Gastrocnemius medialis (tissue), 4 donors: Measurements from ENCODE around the gene ARIH1. TPM values are rescaled to one million over a fixed set of nuclear protein-coding genes. Genes with fewer than 3 reads are reported as not detected.

ENCODE experiments used
- ATAC-seq, 2 donors: fragments of 150-250 bp; one replicate each; pipeline ENCODE4 v1.9.1; 2016
- DNase-seq, 2 donors: peaks; one replicate each; pipeline ENCODE4 v3.0.0-alpha.2; 2019
- H3K27ac ChIP-seq, 4 donors: fragments of 200-600 bp; sonication (generic); 1 replicate in 1 of 4; 2 replicates in 3 of 4; pipeline ENCODE4 v1.5.1; 2016 to 2018; ENCODE audit warnings: mild to moderate bottlenecking in 2 of 4, moderate library complexity in 1 of 4
- H3K27me3 ChIP-seq, 3 donors: fragments of 200-600 bp; sonication (generic) in 2 of 3; 1 replicate in 1 of 3; 2 replicates in 2 of 3; pipeline versions ENCODE4 v1.5.1 to v1.6.0; 2016 to 2019; ENCODE audit warnings: mild to moderate bottlenecking in 1 of 3, moderate library complexity in 1 of 3
- H3K36me3 ChIP-seq, 2 donors: fragments of 200-600 bp; sonication (generic) in 1 of 2; one replicate each; pipeline ENCODE4 v1.5.1; 2017 to 2018
- H3K4me1 ChIP-seq, 2 donors: fragments of 200-600 bp; sonication (generic) in 1 of 2; one replicate each; pipeline ENCODE4 v1.5.1; 2016 to 2017; ENCODE audit warnings: mild to moderate bottlenecking in 2 of 2
- H3K4me3 ChIP-seq, 4 donors: fragments of 200-600 bp; sonication (generic) in 3 of 4; 1 replicate in 1 of 4; 2 replicates in 3 of 4; pipeline ENCODE4 v1.5.1; 2016 to 2019; ENCODE audit warnings: mild to moderate bottlenecking in 2 of 4
- H3K9me3 ChIP-seq, 3 donors: fragments of 200-600 bp; sonication (generic) in 2 of 3; 1 replicate in 1 of 3; 2 replicates in 2 of 3; pipeline ENCODE4 v1.5.1; 2016 to 2019
- POLR2A ChIP-seq, 2 donors: fragments of 450-650 bp; IDR thresholded peaks; one replicate each; pipeline ENCODE4 v1.6.1; 2017; ENCODE audit warnings: antibody characterized with exemption in 2 of 2, mild to moderate bottlenecking in 2 of 2, moderate library complexity in 2 of 2
- in situ Hi-C, 4 donors: fragments of 200-750 bp; cut with MboI; loops; one replicate each; pipeline versions ENCODE4 v1.15.0 to v1.8.0; 2017; ENCODE audit warnings: low sequenced_read_pairs in 4 of 4
- intact Hi-C: fragments of 100-400 bp; cut with DNase I; formaldehyde crosslinking; loops from one replicate; pipeline ENCODE4 v1.15.1; 2023; ENCODE audit warnings: low total_unique reads
- total RNA-seq, 4 donors: library from RNA; depleted of rRNA; stranded (reverse); fragments of >200 nt; gene quantifications; one replicate each; pipeline versions ENCODE4 v1.1.0 to v1.2.3, GENCODE V29; 2016
- TF ChIP-seq, protein P1 (sequence below), 5 experiments: fragments of 450-650 bp in 3 of 5; fragments of 200-600 bp in 2 of 5; sonication (generic) in 2 of 5; IDR thresholded peaks in 4 of 5; conservative IDR thresholded peaks in 1 of 5; 1 replicate in 4 of 5; 2 replicates in 1 of 5; pipeline ENCODE4 v1.5.1; 2016 to 2019; ENCODE audit warnings: antibody characterized with exemption in 5 of 5, mild to moderate bottlenecking in 3 of 5, moderate library complexity in 3 of 5

The ARIH1 gene
- total RNA-seq, 4 donors from 2014 or later, result 46.3 to 85.6 (median 68.3) TPM

GRCh38 chr15:72488558-72488957, 14.4 kb downstream of the ARIH1 start:
- H3K27me3 ChIP-seq, result no peaks in the 10 kb centered on the region
- DNase-seq (no peak), ATAC-seq (no peak)
- H3K36me3 ChIP-seq, result no peaks in the 10 kb centered on the region
- TF ChIP-seq, protein P1, sequence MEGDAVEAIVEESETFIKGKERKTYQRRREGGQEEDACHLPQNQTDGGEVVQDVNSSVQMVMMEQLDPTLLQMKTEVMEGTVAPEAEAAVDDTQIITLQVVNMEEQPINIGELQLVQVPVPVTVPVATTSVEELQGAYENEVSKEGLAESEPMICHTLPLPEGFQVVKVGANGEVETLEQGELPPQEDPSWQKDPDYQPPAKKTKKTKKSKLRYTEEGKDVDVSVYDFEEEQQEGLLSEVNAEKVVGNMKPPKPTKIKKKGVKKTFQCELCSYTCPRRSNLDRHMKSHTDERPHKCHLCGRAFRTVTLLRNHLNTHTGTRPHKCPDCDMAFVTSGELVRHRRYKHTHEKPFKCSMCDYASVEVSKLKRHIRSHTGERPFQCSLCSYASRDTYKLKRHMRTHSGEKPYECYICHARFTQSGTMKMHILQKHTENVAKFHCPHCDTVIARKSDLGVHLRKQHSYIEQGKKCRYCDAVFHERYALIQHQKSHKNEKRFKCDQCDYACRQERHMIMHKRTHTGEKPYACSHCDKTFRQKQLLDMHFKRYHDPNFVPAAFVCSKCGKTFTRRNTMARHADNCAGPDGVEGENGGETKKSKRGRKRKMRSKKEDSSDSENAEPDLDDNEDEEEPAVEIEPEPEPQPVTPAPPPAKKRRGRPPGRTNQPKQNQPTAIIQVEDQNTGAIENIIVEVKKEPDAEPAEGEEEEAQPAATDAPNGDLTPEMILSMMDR (IDR thresholded peaks at IDR 0.05 in 4 of 5, conservative IDR thresholded peaks at IDR 0.05 in 1 of 5), result no peak
- TF ChIP-seq POLR2A (IDR thresholded peaks at IDR 0.05), result no peak
- H3K4me3 ChIP-seq, result no peak overlapping the region
- no peaks in the 10 kb centered on the region for H3K9me3 ChIP-seq
- H3K27ac ChIP-seq, result no peak overlapping the region
- intact Hi-C loops, result no loop called here
- H3K4me1 ChIP-seq, result peaks cover 82 to 90% of the 10 kb centered on the region in 2 donors
- in situ Hi-C loops, result loop anchor here in 1 of 4 donors (25.0 kb wide), 1 partner anchor 199 kb away; the partner anchor contains the start of genes BBS4 and HIGD2B

GRCh38 chr15:72489943-72490554, 15.9 kb downstream of the ARIH1 start:
- ATAC-seq, result no peak
- intact Hi-C loops (no loop called here), in situ Hi-C loops (loop anchor here in 1 of 4 donors (25.0 kb wide), 1 partner anchor 197 kb away; the partner anchor contains the start of genes BBS4 and HIGD2B)

DNA sequence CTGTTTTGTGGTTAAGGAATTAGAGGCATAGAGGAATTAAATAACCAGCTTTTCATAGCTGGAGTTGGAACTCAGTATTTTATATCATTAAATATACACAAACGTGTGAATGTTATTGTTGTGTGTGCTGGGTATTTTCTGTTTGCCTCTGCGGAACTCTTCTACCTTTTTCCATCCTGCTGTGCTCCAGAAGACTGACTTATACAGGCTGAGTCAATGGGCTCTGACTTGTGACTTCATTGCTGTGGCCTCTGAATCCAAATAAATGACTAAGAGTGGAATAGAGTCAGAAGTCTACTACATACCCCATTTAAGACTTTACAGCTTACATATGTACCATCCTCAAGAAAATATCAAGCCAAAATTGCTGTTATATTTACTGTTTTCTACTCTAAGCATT, 17.6 kb downstream of the ARIH1 start:
- Histone ChIP-seq H3K9me3 (no peaks in the 10 kb centered on the region), H3K4me1 (peaks cover 91 to 96% of the 10 kb centered on the region in 2 donors), H3K27me3 (no peaks in the 10 kb centered on the region), H3K4me3 (no peak overlapping the region), H3K27ac (peak overlapping the region; percentile 10 to 60 (median 52)), H3K36me3 (no peaks in the 10 kb centered on the region)
- in situ Hi-C loops, result loop anchor here in 1 of 4 donors (25.0 kb wide), 1 partner anchor 196 kb away; the partner anchor contains the start of genes BBS4 and HIGD2B
- DNase-seq (no peak), ATAC-seq (peak in 1 of 2 donors; percentile 68)
- no peak for TF ChIP-seq POLR2A (IDR thresholded peaks at IDR 0.05)
- TF ChIP-seq, protein P1 (IDR thresholded peaks at IDR 0.05 in 4 of 5, conservative IDR thresholded peaks at IDR 0.05 in 1 of 5), result no peak
- intact Hi-C loops, result no loop called here

More at GRCh38 chr15:72489943-72490554, 15.9 kb downstream of the ARIH1 start:
- Histone ChIP-seq H3K4me3 (no peak overlapping the region), H3K27ac (no peak overlapping the region), H3K36me3 (no peaks in the 10 kb centered on the region), H3K9me3 (no peaks in the 10 kb centered on the region), H3K27me3 (no peaks in the 10 kb centered on the region), H3K4me1 (peaks cover 96 to 98% of the 10 kb centered on the region in 2 donors)
- TF ChIP-seq, protein P1 (IDR thresholded peaks at IDR 0.05 in 4 of 5, conservative IDR thresholded peaks at IDR 0.05 in 1 of 5), result no peak
- TF ChIP-seq POLR2A (IDR thresholded peaks at IDR 0.05), result no peak
- DNase-seq, result no peak

GRCh38 chr15:72492733-72493132, 18.6 kb downstream of the ARIH1 start:
- no peaks in the 10 kb centered on the region for H3K27me3 ChIP-seq
- in situ Hi-C loops, result loop anchor here in 1 of 4 donors (25.0 kb wide), 1 partner anchor 195 kb away; the partner anchor contains the start of genes BBS4 and HIGD2B
- no peak for TF ChIP-seq POLR2A (IDR thresholded peaks at IDR 0.05)
- TF ChIP-seq, protein P1 (IDR thresholded peaks at IDR 0.05 in 4 of 5, conservative IDR thresholded peaks at IDR 0.05 in 1 of 5), result no peak
- H3K4me3 ChIP-seq, result no peak overlapping the region
- no peak for DNase-seq
- no peaks in the 10 kb centered on the region for H3K9me3 ChIP-seq
- peak overlapping the region; percentile 10 to 60 (median 52) for H3K27ac ChIP-seq
- no peaks in the 10 kb centered on the region for H3K36me3 ChIP-seq
- H3K4me1 ChIP-seq, result peaks cover 89 to 91% of the 10 kb centered on the region in 2 donors
- intact Hi-C loops, result no loop called here
- peak; percentile 54 to 80 for ATAC-seq
